ENCODE measurements around the gene MADCAM1. TPM values are rescaled to one million over a fixed set of nuclear protein-coding genes. Genes with fewer than 3 reads are reported as not detected.

The MADCAM1 gene
- total RNA-seq, 2 experiments from 2014 or later = 0.20 to 0.22 TPM

- H3K27ac Mint-ChIP-seq = no peak overlapping the region
- no peak for DNase-seq
- TF ChIP-seq CTCF (IDR thresholded peaks at IDR 0.05) = no peak
- no peak overlapping the region for H3K4me3 Mint-ChIP-seq
- ChIA-PET POLR2A (no interaction called here), CTCF (no interaction called here)
- peaks cover 4% of the 10 kb centered on the region for H3K27me3 Mint-ChIP-seq
- no peaks in the 10 kb centered on the region for H3K4me1 Mint-ChIP-seq (ENCODE audit: low read depth)
- no peak for ATAC-seq
- H3K9me3 Mint-ChIP-seq = no peaks in the 10 kb centered on the region
- intact Hi-C loops (cut with micrococcal nuclease) = no loop called here
- no peaks in the 10 kb centered on the region for H3K36me3 Mint-ChIP-seq (ENCODE audit: low read depth)
Measured at GRCh38 chr19:467554-467953, 28.7 kb upstream of the MADCAM1 start.

- ChIA-PET POLR2A (no interaction called here), CTCF (no interaction called here)
- Mint-ChIP-seq H3K27me3 (no peaks in the 10 kb centered on the region), H3K27ac (no peak overlapping the region), H3K4me1 (ENCODE audit: low read depth) (no peaks in the 10 kb centered on the region), H3K36me3 (ENCODE audit: low read depth) (no peaks in the 10 kb centered on the region), H3K4me3 (no peak overlapping the region), H3K9me3 (no peaks in the 10 kb centered on the region)
- TF ChIP-seq CTCF (IDR thresholded peaks at IDR 0.05) = no peak
- DNase-seq (no peak), ATAC-seq (no peak)
- intact Hi-C loops (cut with micrococcal nuclease) = no loop called here
Measured at GRCh38 chr19:468587-469256, 27.6 kb upstream of the MADCAM1 start.

GRCh38 chr19:469833-470232, 26.5 kb upstream of the MADCAM1 start:
- H3K36me3 Mint-ChIP-seq (ENCODE audit: low read depth) = no peaks in the 10 kb centered on the region
- DNase-seq = no peak
- intact Hi-C loops (cut with micrococcal nuclease) = no loop called here
- no peak overlapping the region for H3K4me3 Mint-ChIP-seq
- no peaks in the 10 kb centered on the region for H3K27me3 Mint-ChIP-seq
- H3K4me1 Mint-ChIP-seq (ENCODE audit: low read depth) = no peaks in the 10 kb centered on the region
- H3K27ac Mint-ChIP-seq = no peak overlapping the region
- no peak for TF ChIP-seq CTCF (IDR thresholded peaks at IDR 0.05)
- H3K9me3 Mint-ChIP-seq = no peaks in the 10 kb centered on the region
- ATAC-seq = no peak
- CTCF ChIA-PET = no interaction called here
- POLR2A ChIA-PET = no interaction called here

GRCh38 chr19:470701-471100, 25.6 kb upstream of the MADCAM1 start:
- H3K4me3 Mint-ChIP-seq = no peak overlapping the region
- H3K27me3 Mint-ChIP-seq = no peaks in the 10 kb centered on the region
- no peak for TF ChIP-seq CTCF (IDR thresholded peaks at IDR 0.05)

GRCh38 chr19:472005-472858, 24.1 kb upstream of the MADCAM1 start:
- intact Hi-C loops (cut with micrococcal nuclease) = no loop called here
- Mint-ChIP-seq H3K4me3 (no peak overlapping the region), H3K36me3 (ENCODE audit: low read depth) (no peaks in the 10 kb centered on the region), H3K27me3 (no peaks in the 10 kb centered on the region), H3K27ac (no peak overlapping the region), H3K9me3 (no peaks in the 10 kb centered on the region), H3K4me1 (ENCODE audit: low read depth) (no peaks in the 10 kb centered on the region)
- no peak for DNase-seq
- ChIA-PET POLR2A (no interaction called here), CTCF (no interaction called here)
- ATAC-seq = no peak
- no peak for TF ChIP-seq CTCF (IDR thresholded peaks at IDR 0.05)

More at GRCh38 chr19:470701-471100, 25.6 kb upstream of the MADCAM1 start:
- no peaks in the 10 kb centered on the region for H3K36me3 Mint-ChIP-seq (ENCODE audit: low read depth)
- DNase-seq (no peak), ATAC-seq (no peak)
- no peaks in the 10 kb centered on the region for H3K9me3 Mint-ChIP-seq
- no peak overlapping the region for H3K27ac Mint-ChIP-seq
- intact Hi-C loops (cut with micrococcal nuclease) = no loop called here
- ChIA-PET POLR2A (no interaction called here), CTCF (no interaction called here)
- H3K4me1 Mint-ChIP-seq (ENCODE audit: low read depth) = no peaks in the 10 kb centered on the region

All from activated CD8-positive, alpha-beta T cell treated with anti-CD3 and anti-CD28 coated beads for 36 hours (primary cell).